G401.6 (cell line): ENCODE results near the gene PLPPR5.

ENCODE experiments used
- FAIRE-seq: peaks from 2 replicates; lab custom pipeline; 2012; peaks lifted over from hg19 to GRCh38; lab: Jason Lieb, UNC

The PLPPR5 gene

GRCh38 chr1:98969798-98970490 is 34.7 kb downstream of the PLPPR5 start:
- FAIRE-seq = no peak

- FAIRE-seq = no peak
Measured at GRCh38 chr1:98967122-98967521, 37.5 kb downstream of the PLPPR5 start.

- FAIRE-seq = no peak
Measured at GRCh38 chr1:98965394-98965793, 39.3 kb downstream of the PLPPR5 start.

GRCh38 chr1:98964198-98964597 is 40.5 kb downstream of the PLPPR5 start:
- FAIRE-seq = no peak

- no peak for FAIRE-seq
Measured at GRCh38 chr1:98963064-98963758, 41.5 kb downstream of the PLPPR5 start.

- FAIRE-seq = no peak
Measured at GRCh38 chr1:98962156-98962555, 42.5 kb downstream of the PLPPR5 start.

GRCh38 chr1:98949621-98950020 is 55.0 kb downstream of the PLPPR5 start:
- FAIRE-seq = no peak

GRCh38 chr1:98949166-98949565 is 55.5 kb downstream of the PLPPR5 start:
- no peak for FAIRE-seq

GRCh38 chr1:98947071-98947470 is 57.6 kb downstream of the PLPPR5 start:
- no peak for FAIRE-seq

- no peak for FAIRE-seq
Measured at GRCh38 chr1:98940722-98941079, 64.0 kb downstream of the PLPPR5 start.

- no peak for FAIRE-seq
Measured at GRCh38 chr1:98940069-98940721, 64.5 kb downstream of the PLPPR5 start.

- FAIRE-seq = no peak
Measured at GRCh38 chr1:98939471-98939870, 65.2 kb downstream of the PLPPR5 start.

- FAIRE-seq = no peak
Measured at GRCh38 chr1:98937347-98937746, 67.3 kb downstream of the PLPPR5 start.

- no peak for FAIRE-seq
Measured at GRCh38 chr1:98932184-98932583, 72.5 kb downstream of the PLPPR5 start.

- FAIRE-seq = no peak
Measured at GRCh38 chr1:98931128-98931835, 73.4 kb downstream of the PLPPR5 start.

- no peak for FAIRE-seq
Measured at GRCh38 chr1:98929437-98929836, 75.2 kb downstream of the PLPPR5 start.

GRCh38 chr1:98926597-98926996 is 78.1 kb downstream of the PLPPR5 start:
- FAIRE-seq = no peak

GRCh38 chr1:98924977-98925376 is 79.7 kb downstream of the PLPPR5 start:
- FAIRE-seq = no peak

GRCh38 chr1:98923667-98924066 is 81.0 kb downstream of the PLPPR5 start:
- no peak for FAIRE-seq

GRCh38 chr1:98921817-98922216 is 82.8 kb downstream of the PLPPR5 start:
- FAIRE-seq = no peak

- FAIRE-seq = no peak
Measured at GRCh38 chr1:98920441-98921110, 84.1 kb downstream of the PLPPR5 start.

GRCh38 chr1:98919652-98920051 is 85.0 kb downstream of the PLPPR5 start:
- no peak for FAIRE-seq
